Parathyroid adenoma (tissue), 2 donors: ENCODE measurements around the gene PLXNB2.

Experiments used
- H2AFZ ChIP-seq: fragments of 300-600 bp; sonication (generic); one replicate; pipeline ENCODE4 v1.7.0; 2017; ENCODE audit warnings: antibody characterized with exemption, mild to moderate bottlenecking
- H3K27ac ChIP-seq: fragments of 300-600 bp; sonication (generic); one replicate; pipeline ENCODE4 v1.7.0; 2017
- H3K27me3 ChIP-seq: fragments of 300-600 bp; sonication (generic); one replicate; pipeline ENCODE4 v1.7.0; 2017; ENCODE audit warnings: low read length; ENCODE audit not compliant: control insufficient read depth, insufficient read depth
- H3K36me3 ChIP-seq: fragments of 300-600 bp; sonication (generic); one replicate; pipeline ENCODE4 v1.7.0; 2017; ENCODE audit warnings: low read length; ENCODE audit not compliant: control insufficient read depth, insufficient read depth
- H3K4me1 ChIP-seq: fragments of 300-600 bp; sonication (generic); one replicate; pipeline ENCODE4 v1.7.0; 2017; ENCODE audit warnings: control low read depth
- H3K4me2 ChIP-seq: fragments of 300-600 bp; sonication (generic); one replicate; pipeline ENCODE4 v1.7.0; 2017; ENCODE audit warnings: low read length
- H3K4me3 ChIP-seq: fragments of 300-600 bp; sonication (generic); one replicate; pipeline ENCODE4 v1.7.0; 2017; ENCODE audit warnings: low read depth, low read length
- H3K79me2 ChIP-seq: fragments of 300-600 bp; sonication (generic); one replicate; pipeline ENCODE4 v1.7.0; 2017; ENCODE audit warnings: control low read depth
- H3K9ac ChIP-seq: fragments of 300-600 bp; sonication (generic); one replicate; pipeline ENCODE4 v1.7.0; 2017; ENCODE audit warnings: mild to moderate bottlenecking
- H3K9me3 ChIP-seq: fragments of 300-600 bp; sonication (generic); one replicate; pipeline ENCODE4 v1.7.0; 2017; ENCODE audit warnings: low read length; ENCODE audit not compliant: control insufficient read depth
- CTCF ChIP-seq: fragments of 300-600 bp; sonication (generic); IDR thresholded peaks from one replicate; pipeline ENCODE4 v1.7.0; 2017; ENCODE audit warnings: antibody characterized with exemption, mild to moderate bottlenecking
- donor health status: primary hyperparathyroidism.

Gene PLXNB2

DNA sequence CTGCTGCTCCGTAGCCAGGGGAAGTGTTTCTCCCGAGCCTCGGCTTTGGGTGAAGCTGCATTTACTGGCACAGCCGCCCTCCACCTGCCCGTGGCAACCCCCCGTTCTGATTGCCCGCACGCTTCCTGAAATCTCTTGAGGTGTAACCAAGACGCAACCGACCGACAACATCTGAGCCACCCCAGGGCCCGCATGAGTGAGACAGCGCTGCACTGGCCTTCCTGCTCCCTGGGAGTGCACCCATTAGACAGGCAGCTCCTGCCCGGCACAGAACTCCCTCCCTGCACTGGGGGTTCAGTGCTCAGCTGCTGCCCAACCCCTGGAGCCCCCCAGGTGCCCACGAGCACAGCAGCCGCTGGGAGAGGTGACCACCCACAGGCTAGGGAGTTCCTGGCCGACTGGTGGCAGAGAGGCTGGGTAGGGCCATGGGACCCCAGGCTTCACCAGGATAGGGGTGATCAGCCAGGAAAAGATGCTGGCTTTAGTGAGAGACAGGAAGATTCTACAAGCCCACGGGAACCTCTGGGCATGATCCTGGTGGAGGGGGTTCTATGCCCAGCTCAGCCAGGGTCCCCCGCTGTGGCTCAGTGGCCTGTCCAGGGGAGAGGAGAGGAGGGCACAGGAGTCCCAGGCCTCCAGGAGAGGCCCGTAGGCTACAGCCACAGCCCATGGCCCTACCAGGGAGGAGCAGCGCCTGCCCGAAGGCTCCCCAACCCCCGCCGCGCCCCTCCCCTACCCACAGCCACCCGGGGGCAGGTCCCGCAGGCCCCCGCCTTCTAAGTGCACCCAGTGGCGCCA is 14.6 kb downstream of the PLXNB2 start:
- H3K27me3 ChIP-seq = no peaks in the 10 kb centered on the region
- peak overlapping the region; percentile 34 for H3K4me2 ChIP-seq
- H3K36me3 ChIP-seq = no peaks in the 10 kb centered on the region
- H3K27ac ChIP-seq = peak overlapping the region; percentile 76
- peaks cover 37% of the 10 kb centered on the region for H3K79me2 ChIP-seq
- no peak overlapping the region for H3K9ac ChIP-seq
- no peak for TF ChIP-seq CTCF
- no peaks in the 10 kb centered on the region for H3K9me3 ChIP-seq
- H3K4me3 ChIP-seq = peak overlapping the region; percentile 1
- peaks cover 20% of the 10 kb centered on the region for H3K4me1 ChIP-seq
- H2AFZ ChIP-seq = no peak overlapping the region

DNA sequence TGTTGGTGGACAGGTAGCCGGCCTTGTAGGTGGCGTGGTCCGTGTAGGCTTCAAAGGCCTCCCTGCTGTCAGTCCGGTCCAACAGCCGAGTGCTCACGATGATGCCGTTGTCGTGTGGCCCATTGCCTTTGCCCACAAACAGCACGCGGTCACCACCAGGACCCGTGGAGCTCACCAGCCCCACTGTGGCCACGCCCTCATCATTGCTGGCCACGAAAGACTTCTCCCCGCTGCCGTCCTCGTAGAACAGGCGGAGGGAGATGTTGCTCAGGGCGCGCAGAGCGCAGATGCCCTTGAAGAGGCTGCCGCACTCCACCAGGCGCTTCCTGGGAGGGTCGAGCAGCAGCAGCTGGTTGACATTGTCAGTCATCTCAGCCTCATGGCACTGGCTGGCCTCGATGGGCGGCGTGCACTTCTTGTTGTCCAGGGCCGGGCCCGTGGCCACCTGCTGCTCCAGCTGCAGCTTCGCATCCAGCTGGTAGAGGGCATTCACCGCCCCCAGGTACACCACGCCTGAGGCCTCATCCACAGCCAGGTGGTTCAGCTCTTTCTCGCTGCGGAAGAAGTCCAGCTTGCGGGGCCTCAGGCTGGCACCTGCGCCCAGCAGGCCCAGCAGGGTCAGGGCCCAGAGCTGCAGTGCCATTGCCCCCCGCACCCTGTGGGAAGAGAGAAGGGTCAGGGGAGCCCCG is 17.4 kb downstream of the PLXNB2 start:
- H2AFZ ChIP-seq = no peak overlapping the region
- H3K27ac ChIP-seq = no peak overlapping the region
- H3K36me3 ChIP-seq = no peaks in the 10 kb centered on the region
- H3K4me2 ChIP-seq = no peak overlapping the region
- no peak overlapping the region for H3K4me3 ChIP-seq
- H3K27me3 ChIP-seq = no peaks in the 10 kb centered on the region
- peaks cover 31% of the 10 kb centered on the region for H3K79me2 ChIP-seq
- H3K9ac ChIP-seq = no peak overlapping the region
- TF ChIP-seq CTCF = no peak
- H3K4me1 ChIP-seq = peaks cover 17% of the 10 kb centered on the region
- H3K9me3 ChIP-seq = no peaks in the 10 kb centered on the region

DNA sequence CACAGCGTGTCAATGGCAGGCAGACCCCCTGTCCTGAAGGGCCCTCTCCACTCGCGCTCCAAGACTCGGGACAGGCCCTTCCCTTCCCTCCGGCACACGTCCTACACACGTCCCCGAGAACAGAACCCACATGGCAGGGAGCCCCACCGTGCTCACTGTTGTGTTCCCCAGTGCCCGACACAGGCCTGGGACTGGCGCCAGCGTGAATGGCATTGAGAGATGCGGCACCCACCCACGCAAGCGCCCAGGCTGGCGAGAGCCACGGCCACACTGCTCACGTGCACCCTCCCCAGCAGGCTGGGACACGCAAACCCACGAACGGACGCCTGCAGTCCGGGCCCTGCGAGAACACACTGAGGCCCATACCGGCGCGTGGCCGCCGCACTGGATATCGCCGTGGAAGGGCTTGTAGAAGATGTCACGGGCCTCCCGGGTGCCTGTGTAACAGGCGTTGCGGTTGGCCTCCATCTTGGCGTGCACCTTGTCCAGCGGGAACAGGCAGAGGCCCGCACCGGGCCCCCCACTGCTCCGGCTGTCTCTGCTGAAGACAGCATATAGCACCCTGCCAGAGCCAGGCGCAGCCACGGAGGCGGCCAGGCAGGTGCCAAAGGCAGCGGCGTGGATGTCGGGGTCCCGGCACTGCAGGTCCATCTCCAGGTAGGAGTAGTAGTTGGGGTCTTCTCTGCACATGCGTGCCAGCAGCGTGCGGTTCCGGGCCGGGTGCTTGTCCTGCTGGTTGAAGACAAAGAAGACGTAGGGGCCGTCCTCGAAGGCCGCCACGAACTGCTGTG is 18.1 kb downstream of the PLXNB2 start:
- no peak overlapping the region for H3K9ac ChIP-seq
- H3K4me3 ChIP-seq = no peak overlapping the region
- H3K9me3 ChIP-seq = no peaks in the 10 kb centered on the region
- H2AFZ ChIP-seq = no peak overlapping the region
- no peaks in the 10 kb centered on the region for H3K36me3 ChIP-seq
- H3K79me2 ChIP-seq = peaks cover 31% of the 10 kb centered on the region
- no peak for TF ChIP-seq CTCF
- peaks cover 13% of the 10 kb centered on the region for H3K4me1 ChIP-seq
- no peak overlapping the region for H3K27ac ChIP-seq
- no peaks in the 10 kb centered on the region for H3K27me3 ChIP-seq
- H3K4me2 ChIP-seq = no peak overlapping the region

- Histone ChIP-seq H2AFZ (no peak overlapping the region), H3K4me1 (peaks cover 9% of the 10 kb centered on the region), H3K79me2 (peaks cover 30% of the 10 kb centered on the region), H3K4me3 (no peak overlapping the region), H3K4me2 (no peak overlapping the region), H3K9me3 (no peaks in the 10 kb centered on the region), H3K27me3 (no peaks in the 10 kb centered on the region), H3K36me3 (no peaks in the 10 kb centered on the region), H3K9ac (no peak overlapping the region), H3K27ac (no peak overlapping the region)
- no peak for TF ChIP-seq CTCF
Measured at GRCh38 chr22:50287731-50288130, 19.7 kb downstream of the PLXNB2 start.
